ENCODE measurements around the gene TXLNA. TPM values are rescaled to one million over a fixed set of nuclear protein-coding genes. Genes with fewer than 3 reads are reported as not detected.

Gene TXLNA
- total RNA-seq, 2 donors from 2014 or later: 97.1 to 113 TPM

DNA sequence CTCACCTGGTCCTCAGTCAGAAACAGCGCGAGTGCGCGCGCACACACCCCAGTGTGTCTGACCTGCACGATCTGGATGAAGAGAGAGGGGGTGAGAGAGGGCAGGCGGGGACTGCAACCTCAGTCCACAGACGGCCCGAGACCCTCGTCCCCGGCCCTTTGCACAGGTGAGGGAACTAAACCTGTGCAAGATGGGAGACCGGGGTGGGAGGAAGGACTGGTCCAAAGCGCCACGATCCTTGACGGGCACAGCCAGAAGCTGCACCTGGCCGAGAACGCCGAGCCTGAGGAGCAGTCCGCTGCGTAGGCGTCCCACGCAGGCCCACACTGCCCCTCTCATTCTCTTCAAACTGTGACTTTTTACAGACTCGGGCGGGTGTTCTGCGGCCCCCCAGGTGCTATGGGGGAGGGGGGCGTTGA is 25.5 kb downstream of the TXLNA start:
- ATAC-seq (replicated peaks in 1 of 2): no peak
- DNase-seq: no peak
- H3K4me1 Mint-ChIP-seq (ENCODE audit: low read depth): peaks cover 45% of the 10 kb centered on the region
- no peaks in the 10 kb centered on the region for H3K9me3 Mint-ChIP-seq
- H3K36me3 Mint-ChIP-seq (ENCODE audit: insufficient read depth in 2 of 2): peaks cover 0 to 2% of the 10 kb centered on the region in 2 donors
- no peaks in the 10 kb centered on the region for H3K27me3 Mint-ChIP-seq (ENCODE audit: low read depth)
- H3K27ac Mint-ChIP-seq: no peak overlapping the region
- H3K4me3 Mint-ChIP-seq: peak overlapping the region; percentile 88 to 97

DNA sequence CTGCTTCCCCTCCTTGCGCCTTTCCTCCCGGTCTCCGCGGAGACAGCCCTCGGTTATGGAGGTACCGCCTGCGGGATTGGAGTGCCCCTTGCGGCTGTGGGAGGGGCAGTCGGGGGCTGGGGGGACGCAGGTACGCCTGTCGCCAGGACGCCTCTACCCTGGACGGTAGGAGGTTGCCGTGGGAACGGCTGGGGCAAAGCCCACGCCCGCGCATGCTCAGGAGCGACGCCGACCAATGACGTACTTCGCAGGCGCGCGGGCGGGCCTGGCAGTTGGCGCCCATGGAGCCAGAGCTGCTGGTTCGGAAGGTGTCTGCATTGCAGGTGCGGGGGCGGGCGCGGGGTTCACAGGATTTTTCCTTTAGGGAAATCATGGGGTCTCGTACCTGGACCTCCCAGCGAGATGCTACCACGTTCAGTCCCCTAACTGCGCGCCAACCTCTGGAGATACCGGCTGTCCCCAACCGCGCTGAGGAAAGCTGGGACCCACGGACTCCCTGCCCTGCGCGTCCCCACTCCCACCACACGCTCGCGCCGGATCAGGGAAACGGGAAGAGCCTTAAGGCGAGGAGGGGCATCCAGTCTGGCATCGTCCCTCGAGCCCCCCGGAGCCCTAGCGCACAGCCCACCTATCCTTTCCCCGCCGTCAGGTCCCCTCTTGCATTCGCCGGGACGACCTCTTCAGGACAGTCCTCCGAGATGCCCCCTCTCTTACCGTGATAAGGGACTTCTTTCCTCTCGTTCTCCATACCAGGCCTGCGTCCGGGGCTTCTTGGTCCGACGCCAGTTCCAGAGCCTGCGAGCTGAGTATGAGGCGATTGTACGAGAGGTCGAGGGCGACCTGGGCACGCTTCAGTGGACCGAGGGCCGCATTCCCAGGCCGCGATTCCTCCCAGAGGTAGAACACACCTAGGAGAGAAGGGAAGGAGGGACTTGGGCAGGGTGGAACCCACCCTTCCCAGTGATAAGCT is 26.2 kb downstream of the TXLNA start, which contains the start of gene IQCC:
Gene IQCC, plus strand, starts transcription at position 271 of the 970 bp plus-strand sequence. Its CDS starts 11 bp downstream, at position 282.
- H3K36me3 Mint-ChIP-seq (ENCODE audit: insufficient read depth in 2 of 2): peaks cover 0 to 2% of the 10 kb centered on the region in 2 donors
- no peaks in the 10 kb centered on the region for H3K27me3 Mint-ChIP-seq (ENCODE audit: low read depth)
- DNase-seq (peak; percentile 88 to 90), ATAC-seq (replicated peaks in 1 of 2) (peak; percentile 82 to 85)
- peak within 1 kb of the TSS; percentile 79 for H3K27ac Mint-ChIP-seq
- peak within 1 kb of the TSS; percentile 88 to 97 for H3K4me3 Mint-ChIP-seq
- H3K9me3 Mint-ChIP-seq: no peaks in the 10 kb centered on the region
- H3K4me1 Mint-ChIP-seq (ENCODE audit: low read depth): peaks cover 38% of the 10 kb centered on the region

DNA sequence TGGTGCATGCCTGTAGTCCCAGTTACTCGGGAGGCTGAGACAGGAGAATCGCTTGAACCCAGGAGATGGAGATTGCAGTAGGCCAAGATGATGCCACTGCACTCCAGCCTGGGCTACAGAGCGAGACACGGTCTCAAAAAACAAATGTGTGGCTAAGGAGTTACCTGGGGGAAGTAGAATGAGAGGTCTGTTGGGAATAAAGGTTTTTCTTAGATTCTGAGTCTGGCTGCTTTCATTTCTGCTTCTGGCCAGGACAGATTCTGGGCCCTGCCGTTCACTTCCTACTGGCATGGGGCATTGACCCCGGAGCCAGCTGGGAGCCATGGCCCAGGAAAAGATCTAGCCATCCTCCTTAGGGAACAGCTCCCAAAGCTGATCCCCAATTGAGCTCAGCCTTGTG is 29.0 kb downstream of the TXLNA start:
- H3K4me1 Mint-ChIP-seq (ENCODE audit: low read depth): peaks cover 24% of the 10 kb centered on the region
- DNase-seq: no peak
- H3K27me3 Mint-ChIP-seq (ENCODE audit: low read depth): no peaks in the 10 kb centered on the region
- H3K4me3 Mint-ChIP-seq: no peak overlapping the region
- no peaks in the 10 kb centered on the region for H3K9me3 Mint-ChIP-seq
- no peak overlapping the region for H3K27ac Mint-ChIP-seq
- H3K36me3 Mint-ChIP-seq (ENCODE audit: insufficient read depth in 2 of 2): peaks cover 0 to 2% of the 10 kb centered on the region in 2 donors
- no peak for ATAC-seq (replicated peaks in 1 of 2)

DNA sequence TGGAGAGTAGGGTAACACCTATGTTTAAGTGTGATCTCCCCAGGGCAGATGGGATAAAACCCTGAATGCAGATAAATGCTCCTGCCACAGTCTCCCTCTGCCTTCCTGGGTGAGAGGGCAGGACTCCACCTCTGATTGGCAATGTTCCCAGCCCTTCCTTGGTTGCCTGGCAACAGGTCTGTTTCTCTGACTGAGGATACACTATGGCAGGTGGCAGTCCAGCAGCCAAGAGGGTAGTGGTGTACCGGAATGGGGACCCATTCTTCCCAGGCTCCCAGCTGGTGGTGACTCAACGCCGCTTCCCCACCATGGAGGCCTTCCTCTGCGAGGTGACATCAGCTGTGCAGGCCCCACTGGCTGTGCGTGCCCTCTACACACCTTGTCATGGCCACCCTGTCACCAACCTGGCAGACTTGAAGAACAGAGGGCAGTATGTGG is 29.4 kb downstream of the TXLNA start, which contains the start of gene DCDC2B:
Gene DCDC2B, plus strand, starts transcription at position 199 of the 438 bp plus-strand sequence. Its CDS starts 5 bp downstream, at position 204.
- Mint-ChIP-seq H3K9me3 (no peaks in the 10 kb centered on the region), H3K27ac (no peak within 1 kb of the TSS), H3K4me1 (ENCODE audit: low read depth) (peaks cover 22% of the 10 kb centered on the region), H3K4me3 (no peak within 1 kb of the TSS), H3K27me3 (ENCODE audit: low read depth) (no peaks in the 10 kb centered on the region), H3K36me3 (ENCODE audit: insufficient read depth in 2 of 2) (peaks cover 0 to 2% of the 10 kb centered on the region in 2 donors)
- ATAC-seq (replicated peaks in 1 of 2): no peak
- no peak for DNase-seq

DNA sequence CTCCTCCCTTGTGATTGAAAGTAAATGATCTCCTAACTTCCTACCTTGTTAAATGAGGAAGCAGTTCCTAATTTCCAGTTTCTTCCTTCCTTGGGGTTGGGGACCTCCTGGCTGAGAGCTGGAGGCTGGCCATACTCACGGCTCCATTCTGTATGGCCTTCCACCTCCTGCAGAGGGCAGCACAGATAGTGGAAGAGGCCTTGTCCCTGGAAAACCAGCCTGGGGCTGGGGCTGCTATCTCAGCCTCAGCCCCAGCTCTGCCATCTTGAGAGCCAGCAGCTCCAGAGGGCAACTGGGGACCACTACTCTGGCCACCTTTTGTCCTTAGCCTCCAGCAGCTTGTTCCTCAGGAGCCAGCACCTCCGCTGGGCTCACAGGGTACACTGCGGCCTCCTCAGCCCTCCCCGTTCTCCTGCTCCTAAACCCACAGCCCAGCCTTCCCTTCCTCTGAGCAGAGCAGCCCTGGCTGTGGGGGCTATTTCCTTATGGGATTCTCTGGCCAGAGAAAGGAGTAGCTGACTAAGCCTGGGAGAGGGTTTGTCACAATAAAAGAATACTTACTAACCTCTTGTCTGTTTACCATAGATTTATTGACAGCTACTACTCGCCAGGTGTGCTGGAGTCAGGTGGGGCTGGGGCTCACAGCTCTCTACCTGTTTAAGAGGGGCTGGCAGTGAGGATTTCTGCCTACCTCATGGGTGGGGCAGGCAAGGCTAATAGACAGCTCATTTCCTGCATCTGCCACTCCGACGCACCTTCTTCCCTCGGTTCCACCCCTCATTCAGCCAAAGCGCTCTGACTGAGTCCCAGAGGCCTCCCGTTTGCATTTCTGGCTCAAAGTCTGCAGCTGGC is 36.4 kb downstream of the TXLNA start:
- Mint-ChIP-seq H3K9me3 (no peaks in the 10 kb centered on the region), H3K4me3 (no peak overlapping the region), H3K4me1 (ENCODE audit: low read depth) (peaks cover 22% of the 10 kb centered on the region), H3K36me3 (ENCODE audit: insufficient read depth in 2 of 2) (peaks cover 0 to 2% of the 10 kb centered on the region in 2 donors), H3K27ac (peak overlapping the region; percentile 25), H3K27me3 (ENCODE audit: low read depth) (no peaks in the 10 kb centered on the region)
- peak; percentile 86 to 87 for ATAC-seq (replicated peaks in 1 of 2)
- peak; percentile 60 to 62 for DNase-seq

DNA sequence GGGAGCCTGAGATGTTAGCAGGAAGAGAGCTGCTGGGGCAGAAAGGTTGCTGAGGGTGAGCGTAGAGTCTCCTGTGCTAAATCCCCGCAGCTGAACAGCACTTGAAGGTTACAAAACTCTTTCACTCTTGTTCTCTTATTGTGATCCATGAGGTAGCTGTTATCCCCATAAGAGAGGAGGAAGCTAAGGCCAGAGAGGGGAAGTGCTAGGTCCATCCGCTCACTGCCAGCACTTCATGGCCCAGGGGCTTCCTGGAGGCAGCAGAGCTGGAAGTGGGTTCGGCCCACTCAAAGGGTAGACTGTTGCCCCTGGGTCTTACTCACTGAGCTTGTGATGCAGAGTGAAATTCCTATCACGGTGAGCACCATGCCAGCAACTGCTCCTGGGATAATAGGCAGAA is 37.1 kb downstream of the TXLNA start:
- H3K27me3 Mint-ChIP-seq (ENCODE audit: low read depth): no peaks in the 10 kb centered on the region
- H3K4me3 Mint-ChIP-seq: no peak overlapping the region
- H3K27ac Mint-ChIP-seq: peak overlapping the region; percentile 25
- ATAC-seq (replicated peaks in 1 of 2): no peak
- H3K36me3 Mint-ChIP-seq (ENCODE audit: insufficient read depth in 2 of 2): peaks cover 0 to 2% of the 10 kb centered on the region in 2 donors
- H3K9me3 Mint-ChIP-seq: no peaks in the 10 kb centered on the region
- no peak for DNase-seq
- H3K4me1 Mint-ChIP-seq (ENCODE audit: low read depth): peaks cover 30% of the 10 kb centered on the region

DNA sequence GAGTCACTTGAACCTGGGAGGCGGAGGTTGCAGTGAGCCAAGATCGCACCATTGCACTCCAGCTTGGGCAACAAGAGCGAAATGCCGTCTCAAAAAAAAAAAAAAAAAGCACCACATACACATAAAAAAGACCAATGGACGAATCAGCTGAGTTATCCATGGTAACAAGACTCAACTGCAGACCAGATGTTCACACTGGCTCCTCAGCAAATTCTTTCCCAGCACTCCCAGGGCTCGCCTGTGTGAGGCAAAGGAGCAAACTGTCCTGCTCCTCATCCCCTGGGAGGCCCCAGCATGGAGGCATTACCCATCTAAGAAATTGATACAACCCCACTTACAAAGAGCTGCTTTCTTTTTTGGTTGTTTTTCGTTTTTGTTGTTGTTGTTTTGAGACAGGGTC is 39.5 kb downstream of the TXLNA start:
- no peaks in the 10 kb centered on the region for H3K9me3 Mint-ChIP-seq
- ATAC-seq (replicated peaks in 1 of 2): no peak
- H3K4me1 Mint-ChIP-seq (ENCODE audit: low read depth): peaks cover 37% of the 10 kb centered on the region
- H3K27ac Mint-ChIP-seq: no peak overlapping the region
- peaks cover 2 to 5% of the 10 kb centered on the region in 2 donors for H3K36me3 Mint-ChIP-seq (ENCODE audit: insufficient read depth in 2 of 2)
- no peak for DNase-seq
- no peak overlapping the region for H3K4me3 Mint-ChIP-seq
- no peaks in the 10 kb centered on the region for H3K27me3 Mint-ChIP-seq (ENCODE audit: low read depth)

DNA sequence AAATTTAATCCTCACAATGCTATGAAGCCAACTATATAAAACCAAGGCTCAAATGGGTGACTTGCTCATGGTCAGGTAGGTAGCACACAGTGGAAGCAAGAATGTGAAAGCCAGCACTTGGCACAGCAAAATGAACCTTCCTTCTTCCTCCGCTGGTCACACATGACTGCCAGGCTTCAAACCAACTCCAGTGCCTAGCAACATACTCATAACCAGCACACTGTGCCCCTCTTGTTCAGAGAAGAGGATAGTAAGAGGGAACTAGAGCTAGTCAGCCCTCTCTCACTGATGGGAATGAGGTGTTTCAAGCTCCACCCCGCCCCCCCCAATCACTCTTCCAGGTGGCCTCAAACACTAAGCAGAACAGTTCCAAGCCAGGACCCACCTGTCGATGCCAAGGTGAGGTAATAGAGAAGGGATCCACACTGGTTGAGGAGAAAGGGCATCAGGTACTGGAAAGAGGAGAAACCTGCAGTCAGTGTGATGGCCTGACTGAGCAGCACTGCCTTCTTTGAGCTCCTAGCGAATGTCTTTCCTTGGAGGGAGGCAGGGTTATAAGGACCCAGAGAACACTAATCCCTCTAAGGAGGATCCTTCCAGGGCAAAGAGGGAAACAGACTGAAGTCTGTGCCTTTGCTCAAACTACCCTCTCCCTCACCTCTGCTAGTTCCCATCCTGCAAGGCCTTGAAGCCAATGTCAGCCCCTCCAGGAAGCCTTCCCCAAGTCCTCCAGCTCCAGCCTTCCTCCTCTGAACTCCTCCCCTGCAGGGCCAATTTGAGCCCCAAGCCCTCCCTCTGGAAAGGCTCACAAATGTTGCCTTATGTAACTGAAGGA is 41.5 kb downstream of the TXLNA start:
- Mint-ChIP-seq H3K27me3 (ENCODE audit: low read depth) (no peaks in the 10 kb centered on the region), H3K4me3 (peak overlapping the region; percentile 94 to 96), H3K36me3 (ENCODE audit: insufficient read depth in 2 of 2) (peaks cover 6 to 10% of the 10 kb centered on the region in 2 donors), H3K9me3 (no peaks in the 10 kb centered on the region), H3K4me1 (ENCODE audit: low read depth) (peaks cover 41% of the 10 kb centered on the region), H3K27ac (peak overlapping the region; percentile 77)
- no peak for DNase-seq
- no peak for ATAC-seq (replicated peaks in 1 of 2)

DNA sequence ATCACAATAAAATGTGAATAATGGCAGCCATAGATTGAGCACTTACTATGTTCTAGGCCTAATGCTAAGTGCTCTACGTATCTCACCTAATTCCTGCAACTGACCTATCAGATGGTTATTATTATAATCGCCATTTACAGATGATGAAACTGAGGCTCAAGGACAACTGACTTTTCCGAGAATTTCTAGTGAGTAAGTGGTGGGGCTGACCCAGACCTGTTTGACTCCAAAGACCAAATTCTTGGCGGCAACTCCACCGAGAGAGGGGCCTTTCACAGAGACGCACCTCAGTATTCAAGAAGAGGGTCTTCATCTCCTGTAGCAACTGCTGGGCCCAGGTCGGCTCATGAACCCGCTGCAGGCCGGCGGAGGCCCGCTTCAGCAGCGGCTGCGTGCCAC is 42.1 kb downstream of the TXLNA start:
- Mint-ChIP-seq H3K36me3 (ENCODE audit: insufficient read depth in 2 of 2) (peaks cover 6 to 10% of the 10 kb centered on the region in 2 donors), H3K27me3 (ENCODE audit: low read depth) (no peaks in the 10 kb centered on the region), H3K4me3 (peak overlapping the region; percentile 94 to 96), H3K9me3 (no peaks in the 10 kb centered on the region), H3K4me1 (ENCODE audit: low read depth) (peaks cover 36% of the 10 kb centered on the region), H3K27ac (peak overlapping the region; percentile 77)
- no peak for ATAC-seq (replicated peaks in 1 of 2)
- no peak for DNase-seq

DNA sequence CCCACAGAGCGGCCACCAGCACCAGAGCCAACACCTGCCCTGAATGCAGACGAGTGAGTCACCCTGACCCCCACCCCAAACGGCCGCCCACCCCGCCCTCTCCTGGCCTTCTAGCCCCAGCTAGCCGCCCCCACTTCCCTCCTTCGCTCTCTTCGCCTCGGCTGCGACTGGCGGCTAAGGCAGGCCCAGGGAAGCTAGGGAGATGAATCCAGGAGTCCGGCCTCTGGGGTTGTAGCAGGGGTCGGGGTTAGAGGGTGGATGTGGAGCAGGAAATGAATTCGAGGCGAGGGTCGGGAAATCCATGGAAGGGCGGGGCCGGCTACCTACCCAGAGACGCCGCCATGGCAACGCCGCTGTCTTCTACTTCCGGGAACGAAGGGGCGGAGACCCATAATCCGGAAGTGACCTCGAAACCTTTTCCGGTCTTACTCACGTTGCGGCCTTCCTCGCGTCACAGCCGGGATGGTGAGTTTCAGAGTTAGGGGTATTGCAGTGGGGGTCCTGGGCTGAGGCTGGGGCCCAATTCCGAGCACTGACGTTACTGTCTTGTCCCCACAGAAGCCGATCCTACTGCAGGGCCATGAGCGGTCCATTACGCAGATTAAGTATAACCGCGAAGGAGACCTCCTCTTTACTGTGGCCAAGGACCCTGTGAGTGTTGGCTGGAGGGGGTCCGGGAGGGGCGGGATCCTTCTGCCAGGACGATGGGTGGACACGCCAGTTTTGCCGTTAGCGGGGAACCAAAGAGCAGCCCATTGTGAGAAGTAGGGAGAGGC is 42.7 kb downstream of the TXLNA start, which contains the start of the genes EIF3I and TMEM234:
Gene EIF3I, plus strand, starts transcription at position 428 of the 776 bp plus-strand sequence. Its CDS starts 35 bp downstream, at position 463.
Gene TMEM234, minus strand, starts transcription at position 374 of the 776 bp plus-strand sequence. Its CDS starts 31 bp downstream, at position 343.
- Mint-ChIP-seq H3K4me1 (ENCODE audit: low read depth) (peaks cover 34% of the 10 kb centered on the region), H3K27ac (peak within 1 kb of the TSS; percentile 94), H3K4me3 (peak within 1 kb of the TSS; percentile 94 to 96), H3K9me3 (no peaks in the 10 kb centered on the region), H3K36me3 (ENCODE audit: insufficient read depth in 2 of 2) (peaks cover 6 to 10% of the 10 kb centered on the region in 2 donors), H3K27me3 (ENCODE audit: low read depth) (no peaks in the 10 kb centered on the region)
- ATAC-seq (replicated peaks in 1 of 2) (peak; percentile 98), DNase-seq (peak; percentile 92 to 93)

DNA sequence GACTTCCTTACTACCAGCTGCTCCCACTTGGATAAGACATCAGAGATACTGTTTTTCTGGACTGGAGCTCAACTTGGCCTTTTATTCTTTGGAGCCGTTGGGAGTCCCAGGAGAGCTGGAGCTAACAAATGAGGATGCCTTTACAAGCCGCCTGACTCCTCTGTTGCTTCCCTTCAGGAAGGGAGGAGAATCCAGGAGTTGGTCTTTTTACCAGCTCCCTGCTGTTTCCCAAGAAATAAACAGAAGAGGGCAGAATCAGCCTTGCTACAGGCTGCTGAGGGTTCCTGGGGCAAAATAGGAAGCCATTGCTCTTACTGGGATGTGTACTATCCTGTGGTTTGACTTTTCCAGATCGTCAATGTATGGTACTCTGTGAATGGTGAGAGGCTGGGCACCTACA is 44.2 kb downstream of the TXLNA start:
- Mint-ChIP-seq H3K4me1 (ENCODE audit: low read depth) (peaks cover 41% of the 10 kb centered on the region), H3K9me3 (no peaks in the 10 kb centered on the region), H3K36me3 (ENCODE audit: insufficient read depth in 2 of 2) (peaks cover 12 to 21% of the 10 kb centered on the region in 2 donors), H3K27ac (peak overlapping the region; percentile 94), H3K27me3 (ENCODE audit: low read depth) (no peaks in the 10 kb centered on the region), H3K4me3 (peak overlapping the region; percentile 94 to 96)
- DNase-seq: no peak
- no peak for ATAC-seq (replicated peaks in 1 of 2)
